SH-SY5Y (cell line): ENCODE measurements around the gene SLC39A11.

Source experiments
- GATA2 ChIP-seq: IDR thresholded peaks from 2 replicates; pipeline ENCODE4 v1.6.1; 2011; ENCODE audit warnings: mild to moderate bottlenecking, low read depth, low read length
- GATA3 ChIP-seq: IDR thresholded peaks from 2 replicates; pipeline ENCODE4 v1.6.1; 2011; ENCODE audit warnings: low read depth, mild to moderate bottlenecking, low read length, moderate library complexity

The SLC39A11 gene

DNA sequence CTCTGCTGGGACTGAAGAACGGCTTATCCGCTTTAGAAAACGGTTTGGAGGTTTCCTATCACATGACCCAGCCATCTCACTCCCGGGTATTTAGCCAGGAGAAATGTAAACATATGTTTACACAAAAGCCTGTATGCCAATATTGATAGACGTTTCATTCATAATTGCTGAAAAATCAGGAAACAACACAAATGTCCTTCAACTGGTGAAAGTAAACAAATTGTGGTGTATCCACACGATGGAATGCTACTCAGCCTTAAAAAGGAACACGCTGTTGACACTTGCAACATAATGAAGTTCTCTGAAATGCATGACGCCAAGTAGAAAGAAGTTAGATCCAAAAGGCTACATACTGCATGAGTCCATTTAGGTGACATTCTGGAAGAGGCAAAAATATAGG lies 157.6 kb downstream of the SLC39A11 start:
- TF ChIP-seq GATA3 (no peak), GATA2 (no peak)

DNA sequence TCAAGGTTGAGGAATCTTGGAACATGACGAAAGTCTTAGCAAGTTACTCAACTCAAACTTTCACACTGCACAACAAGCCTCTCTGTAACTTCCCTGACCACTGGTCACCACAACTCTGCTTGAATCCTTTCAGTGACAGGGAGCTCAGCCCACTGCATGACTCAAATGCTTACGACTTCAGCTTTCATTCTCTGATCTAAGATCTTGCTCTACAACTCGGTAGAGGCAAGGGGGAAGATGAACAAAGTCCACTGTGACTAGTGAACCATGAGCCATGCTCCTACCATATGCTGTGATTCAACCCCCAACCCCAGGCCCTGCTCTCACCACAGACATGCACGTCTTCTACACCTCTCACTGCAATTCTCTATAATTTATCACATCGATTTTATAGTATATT lies 160.9 kb downstream of the SLC39A11 start:
- TF ChIP-seq GATA3 = no peak
- no peak for TF ChIP-seq GATA2

GRCh38 chr17:72931163-72931562 lies 161.3 kb downstream of the SLC39A11 start:
- TF ChIP-seq GATA2 = no peak
- no peak for TF ChIP-seq GATA3

- TF ChIP-seq GATA2 = no peak
- no peak for TF ChIP-seq GATA3
Measured at GRCh38 chr17:72930031-72930430, 162.5 kb downstream of the SLC39A11 start.

- no peak for TF ChIP-seq GATA3
Measured at GRCh38 chr17:72928454-72929136, 163.9 kb downstream of the SLC39A11 start.

DNA sequence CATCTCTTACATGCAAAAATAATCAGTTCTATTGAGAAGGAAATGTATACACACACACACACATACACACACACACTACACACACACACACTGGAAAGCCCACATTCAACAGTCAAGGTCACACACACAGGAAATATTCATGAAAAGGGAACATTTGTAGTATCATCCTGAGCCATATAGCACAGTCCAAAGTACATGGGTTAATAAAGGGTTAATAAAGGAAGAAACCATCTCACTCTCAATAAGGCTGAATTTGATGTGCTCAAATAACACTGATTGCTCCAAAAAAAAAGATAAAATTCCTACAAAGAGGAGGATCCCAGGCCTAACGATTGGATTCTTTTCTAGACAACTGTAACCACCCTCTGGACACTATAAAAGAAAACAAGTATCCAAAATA lies 164.7 kb downstream of the SLC39A11 start:
- TF ChIP-seq GATA2 = no peak
- TF ChIP-seq GATA3 = no peak

DNA sequence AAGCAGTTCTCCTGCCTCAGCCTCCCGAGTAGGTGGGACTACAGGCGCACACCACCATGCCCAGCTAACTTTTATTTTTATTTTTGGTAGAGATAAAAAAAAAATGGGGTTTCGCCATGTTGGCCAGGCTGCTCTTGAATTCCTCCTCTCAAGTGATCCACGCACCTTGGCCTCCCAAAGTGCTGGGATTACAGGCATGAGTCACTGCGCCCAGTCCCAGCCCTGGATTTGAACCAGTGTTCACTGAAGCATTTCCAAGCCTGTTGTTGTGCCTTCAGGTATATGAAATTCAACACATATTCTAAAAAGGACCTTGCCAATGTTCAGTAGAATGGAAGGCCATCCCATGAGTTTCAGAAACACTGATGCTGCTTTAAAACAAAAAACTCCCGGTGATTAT lies 165.3 kb downstream of the SLC39A11 start:
- no peak for TF ChIP-seq GATA2
- no peak for TF ChIP-seq GATA3

GRCh38 chr17:72926171-72926570 lies 166.3 kb downstream of the SLC39A11 start:
- TF ChIP-seq GATA2 = no peak
- TF ChIP-seq GATA3 = no peak

- no peak for TF ChIP-seq GATA2
- TF ChIP-seq GATA3 = no peak
Measured at GRCh38 chr17:72924196-72924595, 168.3 kb downstream of the SLC39A11 start.

DNA sequence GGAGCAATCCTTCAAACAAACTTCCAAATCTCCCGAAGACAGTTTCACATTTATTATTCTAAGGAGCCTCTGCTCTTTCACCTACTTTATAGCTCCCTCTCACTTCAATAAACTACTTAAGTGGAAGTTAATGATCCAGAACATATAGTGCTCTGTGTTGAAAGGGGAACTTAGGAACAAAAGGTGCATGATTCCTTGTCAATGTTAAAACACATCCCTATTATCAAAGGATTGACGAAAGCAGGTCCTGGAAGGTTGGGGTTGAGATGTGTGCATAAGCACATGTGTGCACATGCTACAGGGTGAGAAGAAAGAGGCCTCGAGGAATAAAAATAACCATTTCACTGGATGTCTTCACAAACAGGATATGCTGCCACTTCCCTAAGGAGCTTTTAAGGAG lies 170.3 kb downstream of the SLC39A11 start:
- no peak for TF ChIP-seq GATA3
- no peak for TF ChIP-seq GATA2

GRCh38 chr17:72921347-72922054 lies 171.0 kb downstream of the SLC39A11 start:
- no peak for TF ChIP-seq GATA2
- no peak for TF ChIP-seq GATA3

DNA sequence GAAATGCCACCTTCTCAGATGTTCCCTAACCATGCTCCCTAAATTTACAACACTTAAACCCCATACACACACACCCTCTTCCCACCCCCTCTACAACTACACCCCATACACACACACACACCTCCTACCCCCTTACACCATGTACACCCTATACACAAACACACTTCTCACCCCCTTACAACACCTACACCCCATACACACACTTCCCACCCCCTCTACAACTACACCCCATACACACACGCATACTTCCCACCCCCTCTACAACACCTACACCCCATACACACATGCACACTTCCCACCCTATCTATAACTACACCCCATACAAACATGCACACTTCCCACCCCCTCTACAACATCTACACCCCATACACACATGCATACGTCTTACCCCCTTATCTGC lies 172.0 kb downstream of the SLC39A11 start:
- TF ChIP-seq GATA3 = no peak
- TF ChIP-seq GATA2 = no peak

GRCh38 chr17:72916991-72917390 lies 175.5 kb downstream of the SLC39A11 start:
- TF ChIP-seq GATA3 = no peak
- no peak for TF ChIP-seq GATA2

DNA sequence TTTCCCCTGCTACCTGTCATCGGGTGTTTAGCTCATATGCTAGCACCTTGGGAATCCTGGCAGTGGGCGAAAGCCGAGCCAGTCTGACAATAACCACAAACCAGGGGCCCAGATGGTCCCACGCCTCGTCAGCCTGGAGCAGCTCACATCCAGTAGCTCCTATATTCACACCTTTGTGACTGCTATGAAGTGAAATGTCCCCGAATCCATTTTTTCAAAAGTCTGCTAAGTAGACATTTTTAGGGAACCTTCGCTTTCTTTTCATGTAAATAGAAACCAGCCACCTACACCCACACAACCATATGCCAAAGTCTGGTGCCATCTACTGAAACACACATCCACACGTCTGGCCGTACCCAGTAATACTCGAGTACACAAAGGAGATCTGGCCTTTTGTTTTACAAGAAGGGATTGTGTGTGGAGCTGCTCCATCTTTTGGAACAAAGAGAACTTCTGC lies 176.8 kb downstream of the SLC39A11 start:
- no peak for TF ChIP-seq GATA3
- TF ChIP-seq GATA2 = no peak

- TF ChIP-seq GATA3 = no peak
- TF ChIP-seq GATA2 = no peak
Measured at GRCh38 chr17:72913142-72913682, 179.3 kb downstream of the SLC39A11 start.

GRCh38 chr17:72906306-72906705 lies 186.2 kb downstream of the SLC39A11 start:
- TF ChIP-seq GATA3 (no peak), GATA2 (no peak)
